GM19351 (cell line): ENCODE results near the gene PRRX1.

Experiments used
- ATAC-seq: cut with Tn5 transposase; IDR thresholded peaks from one replicate; pipeline ENCODE4 v1.9.1; 2021; ENCODE audit warnings: mild to moderate bottlenecking, moderate library complexity; ENCODE audit not compliant: unreplicated experiment

PRRX1 gene

GRCh38 chr1:170664093-170664827 lies at the start of gene PRRX1:
Gene PRRX1, plus strand, starts transcription at chr1:170664131. Its CDS starts 88 bp downstream, at chr1:170664219.
- no peak for ATAC-seq

- ATAC-seq: no peak
Observed at GRCh38 chr1:170617591-170618330, 46.2 kb upstream of the PRRX1 start.

- ATAC-seq: no peak
Observed at GRCh38 chr1:170618421-170618820, 45.5 kb upstream of the PRRX1 start.

GRCh38 chr1:170619241-170620028 lies 44.5 kb upstream of the PRRX1 start:
- no peak for ATAC-seq

GRCh38 chr1:170620164-170620563 lies 43.8 kb upstream of the PRRX1 start:
- ATAC-seq: no peak

- no peak for ATAC-seq
Observed at GRCh38 chr1:170623171-170623570, 40.8 kb upstream of the PRRX1 start.

- ATAC-seq: no peak
Observed at GRCh38 chr1:170624146-170624545, 39.8 kb upstream of the PRRX1 start.

GRCh38 chr1:170630977-170631376 lies 33.0 kb upstream of the PRRX1 start:
- no peak for ATAC-seq

GRCh38 chr1:170634293-170634692 lies 29.6 kb upstream of the PRRX1 start:
- no peak for ATAC-seq

- no peak for ATAC-seq
Observed at GRCh38 chr1:170634824-170635410, 29.0 kb upstream of the PRRX1 start.

- no peak for ATAC-seq
Observed at GRCh38 chr1:170640581-170640980, 23.4 kb upstream of the PRRX1 start.

GRCh38 chr1:170657275-170657853 lies 6.6 kb upstream of the PRRX1 start:
- no peak for ATAC-seq

- no peak for ATAC-seq
Observed at GRCh38 chr1:170659399-170660035, 4.4 kb upstream of the PRRX1 start.

- no peak for ATAC-seq
Observed at GRCh38 chr1:170660281-170660713, 3.6 kb upstream of the PRRX1 start.

GRCh38 chr1:170660871-170661645 lies 2.9 kb upstream of the PRRX1 start:
- no peak for ATAC-seq

- ATAC-seq: no peak
Observed at GRCh38 chr1:170661646-170662411, 2.1 kb upstream of the PRRX1 start.

- ATAC-seq: no peak
Observed at GRCh38 chr1:170662561-170663403, 1.1 kb upstream of the PRRX1 start.
